Caco-2 (cell line): ENCODE results near the gene RPL34. TPM values are rescaled to one million over a fixed set of nuclear protein-coding genes. Genes with fewer than 3 reads are reported as not detected.

Experiments
- BruUV-seq: library from RNA; stranded (reverse); fragments of 400-500 nt; replicated peaks from 2 replicates; lab custom pipeline; 2021; lab: Mats Ljungman, UMichigan
- CTCF ChIA-PET: fragments of 300-600 bp; sonication (Branson Sonifier 250); formaldehyde crosslinking; loops from one replicate; lab custom pipeline; 2022; ENCODE audit warnings: antibody characterized with exemption; lab: Charles Lee
- POLR2A ChIA-PET: fragments of 300-600 bp; sonication (Branson Sonifier 250); formaldehyde crosslinking; loops from one replicate; lab custom pipeline; 2022; ENCODE audit warnings: antibody characterized with exemption; lab: Charles Lee
- DNase-seq, 2 experiments: peaks; one replicate each; pipeline versions ENCODE4 v3.0.0 to v3.0.0-alpha.2; 2020 to 2022
- H3K27me3 ChIP-seq: replicated peaks from 2 replicates; pipeline ENCODE4 v1.6.0; 2011; ENCODE audit warnings: low read length; ENCODE audit not compliant: control insufficient read depth, insufficient read depth
- H3K36me3 ChIP-seq: 2 replicates; pipeline ENCODE4 v1.5.1; 2011; ENCODE audit warnings: low read length; ENCODE audit not compliant: control insufficient read depth, insufficient read depth
- H3K4me1 ChIP-seq: fragments of 250-450 bp; sonication (Bioruptor Pico); 2 replicates; pipeline ENCODE4 v1.5.1; 2020; ENCODE audit warnings: mild to moderate bottlenecking
- H3K4me3 ChIP-seq: 2 replicates; pipeline ENCODE4 v1.5.1; 2011; ENCODE audit warnings: low read depth, mild to moderate bottlenecking, control low read depth, low read length
- H3K9me3 ChIP-seq: fragments of 250-450 bp; sonication (Bioruptor Pico); 2 replicates; pipeline ENCODE4 v1.5.1; 2020; ENCODE audit warnings: mild to moderate bottlenecking, moderate library complexity
- H3K27ac Mint-ChIP-seq: one replicate; pipeline ENCODE4 v1.8.0; 2022; ENCODE audit warnings: mixed read lengths; ENCODE audit not compliant: unreplicated experiment
- H3K27me3 Mint-ChIP-seq: one replicate; pipeline ENCODE4 v1.8.0; 2022; ENCODE audit warnings: mixed read lengths; ENCODE audit not compliant: insufficient read depth, unreplicated experiment
- H3K36me3 Mint-ChIP-seq: one replicate; pipeline ENCODE4 v1.8.0; 2022; ENCODE audit warnings: mild to moderate bottlenecking, mixed read lengths; ENCODE audit not compliant: insufficient read depth, unreplicated experiment
- H3K4me1 Mint-ChIP-seq: one replicate; pipeline ENCODE4 v1.8.0; 2022; ENCODE audit warnings: low read depth, mixed read lengths; ENCODE audit not compliant: unreplicated experiment
- H3K4me3 Mint-ChIP-seq: one replicate; pipeline ENCODE4 v1.8.0; 2022; ENCODE audit warnings: mild to moderate bottlenecking, moderate library complexity, mixed read lengths; ENCODE audit not compliant: unreplicated experiment
- H3K9me3 Mint-ChIP-seq: one replicate; pipeline ENCODE4 v1.8.0; 2022; ENCODE audit warnings: mixed read lengths; ENCODE audit not compliant: unreplicated experiment
- CTCF ChIP-seq, 2 experiments: fragments of 200-600 bp in 1 of 2; IDR thresholded peaks; 1 replicate in 1 of 2; 2 replicates in 1 of 2; pipeline versions ENCODE4 v1.5.1 to v1.8.0; 2011 to 2022; ENCODE audit warnings: antibody characterized with exemption in 1 of 2, control low read depth in 1 of 2, inconsistent platforms in 1 of 2, low read depth in 1 of 2, low read length in 1 of 2, mild to moderate bottlenecking in 1 of 2, moderate library complexity in 1 of 2; ENCODE audit not compliant: insufficient read depth in 1 of 2, severe bottlenecking in 1 of 2, unreplicated experiment in 1 of 2
- intact Hi-C: fragments of 100-400 bp; cut with micrococcal nuclease; formaldehyde crosslinking; loops from one replicate; pipeline ENCODE4 v1.10.0; 2022; ENCODE audit not compliant: unreplicated experiment
- total RNA-seq: library from RNA; stranded (reverse); gene quantifications from 2 replicates; pipeline ENCODE4 v1.2.3, GENCODE V29; 2022

The RPL34 gene
- total RNA-seq, 1 experiment from 2014 or later, result 1,075 TPM

GRCh38 chr4:108588878-108589277 is 31.5 kb upstream of the RPL34 start:
- Mint-ChIP-seq H3K27me3 (no peaks in the 10 kb centered on the region), H3K36me3 (peaks cover 4% of the 10 kb centered on the region), H3K4me1 (peaks cover 19% of the 10 kb centered on the region), H3K9me3 (peaks cover 17% of the 10 kb centered on the region), H3K27ac (no peak overlapping the region), H3K4me3 (no peak overlapping the region)
- Histone ChIP-seq H3K36me3 (no peaks in the 10 kb centered on the region), H3K27me3 (no peaks in the 10 kb centered on the region), H3K9me3 (no peaks in the 10 kb centered on the region), H3K4me3 (no peak overlapping the region), H3K4me1 (peaks cover 17% of the 10 kb centered on the region)
- CTCF ChIA-PET, result no interaction called here
- no TSS peak for BruUV-seq
- POLR2A ChIA-PET, result no interaction called here
- TF ChIP-seq CTCF (IDR thresholded peaks at IDR 0.05; ENCODE audit: insufficient read depth in 1 of 2, low read depth in 1 of 2, low read length in 1 of 2, severe bottlenecking in 1 of 2, unreplicated experiment in 1 of 2), result no peak
- intact Hi-C loops, result no loop called here
- no peak for DNase-seq

- no peaks in the 10 kb centered on the region for H3K27me3 Mint-ChIP-seq
- Histone ChIP-seq H3K4me3 (no peak overlapping the region), H3K36me3 (no peaks in the 10 kb centered on the region), H3K9me3 (no peaks in the 10 kb centered on the region), H3K27me3 (no peaks in the 10 kb centered on the region), H3K4me1 (peaks cover 17% of the 10 kb centered on the region)
- peaks cover 17% of the 10 kb centered on the region for H3K9me3 Mint-ChIP-seq
- H3K27ac Mint-ChIP-seq, result peak overlapping the region; percentile 16
- DNase-seq, result peak; percentile 30 to 60
- H3K36me3 Mint-ChIP-seq, result peaks cover 4% of the 10 kb centered on the region
- peaks cover 19% of the 10 kb centered on the region for H3K4me1 Mint-ChIP-seq
- CTCF ChIA-PET, result interaction anchor here (0.6 kb wide), 1 partner anchor 17 kb away, joined by 3 read pairs; no protein-coding TSS in a partner anchor
- POLR2A ChIA-PET, result no interaction called here
- intact Hi-C loops, result loop anchor here (1.0 kb wide), 1 partner anchor 30 kb away; the partner anchor contains the start of gene RPL34
- no TSS peak for BruUV-seq
- H3K4me3 Mint-ChIP-seq, result peak overlapping the region; percentile 37
- no peak for TF ChIP-seq CTCF (IDR thresholded peaks at IDR 0.05; ENCODE audit: insufficient read depth in 1 of 2, low read depth in 1 of 2, low read length in 1 of 2, severe bottlenecking in 1 of 2, unreplicated experiment in 1 of 2)
Observed at GRCh38 chr4:108589961-108590360, 30.4 kb upstream of the RPL34 start.

GRCh38 chr4:108590776-108591175 is 29.6 kb upstream of the RPL34 start:
- peaks cover 17% of the 10 kb centered on the region for H3K9me3 Mint-ChIP-seq
- POLR2A ChIA-PET, result no interaction called here
- no peaks in the 10 kb centered on the region for H3K9me3 ChIP-seq
- CTCF ChIA-PET, result no interaction called here
- H3K4me1 Mint-ChIP-seq, result peaks cover 19% of the 10 kb centered on the region
- no peak for DNase-seq
- peaks cover 17% of the 10 kb centered on the region for H3K4me1 ChIP-seq
- no peak overlapping the region for H3K27ac Mint-ChIP-seq
- peaks cover 4% of the 10 kb centered on the region for H3K36me3 Mint-ChIP-seq
- no peak overlapping the region for H3K4me3 ChIP-seq
- no peak for TF ChIP-seq CTCF (IDR thresholded peaks at IDR 0.05; ENCODE audit: insufficient read depth in 1 of 2, low read depth in 1 of 2, low read length in 1 of 2, severe bottlenecking in 1 of 2, unreplicated experiment in 1 of 2)
- no peaks in the 10 kb centered on the region for H3K27me3 Mint-ChIP-seq
- no peak overlapping the region for H3K4me3 Mint-ChIP-seq
- intact Hi-C loops, result loop anchor here (1.0 kb wide), 1 partner anchor 30 kb away; the partner anchor contains the start of gene RPL34
- BruUV-seq, result no TSS peak
- no peaks in the 10 kb centered on the region for H3K36me3 ChIP-seq
- H3K27me3 ChIP-seq, result no peaks in the 10 kb centered on the region
